WTC11 (cell line): ENCODE results near the gene MNAT1. TPM values are rescaled to one million over a fixed set of nuclear protein-coding genes. Genes with fewer than 3 reads are reported as not detected.

ENCODE experiments used
- ATAC-seq: fragments of 200-7000 bp; cut with Tn5 transposase; 2 replicates; pipeline ENCODE4 v1.10.0; 2021; ENCODE audit warnings: mild to moderate bottlenecking, moderate library complexity
- CTCF ChIA-PET: fragments of 300-600 bp; sonication (Branson Sonifier 250); formaldehyde crosslinking; loops from one replicate; lab custom pipeline; 2021; ENCODE audit warnings: antibody characterized with exemption; lab: Charles Lee
- POLR2A ChIA-PET: fragments of 350-600 bp; sonication (Branson Sonifier 250); formaldehyde crosslinking; loops from one replicate; lab custom pipeline; 2021; ENCODE audit warnings: antibody characterized with exemption; lab: Charles Lee
- DNase-seq: peaks from one replicate; pipeline ENCODE4 v3.0.0; 2021; ENCODE audit warnings: low spot score
- H3K27ac Mint-ChIP-seq: 2 replicates; pipeline ENCODE4 v1.8.0; 2021; ENCODE audit warnings: mixed read lengths
- H3K27me3 Mint-ChIP-seq: 2 replicates; pipeline ENCODE4 v1.8.0; 2021; ENCODE audit warnings: low read depth, mild to moderate bottlenecking, moderate library complexity, mixed read lengths
- H3K36me3 Mint-ChIP-seq: 2 replicates; pipeline ENCODE4 v1.8.0; 2021; ENCODE audit warnings: mixed read lengths
- H3K4me1 Mint-ChIP-seq: 2 replicates; pipeline ENCODE4 v1.8.0; 2022; ENCODE audit warnings: mixed read lengths
- H3K4me3 Mint-ChIP-seq: 2 replicates; pipeline ENCODE4 v1.8.0; 2021; ENCODE audit warnings: mild to moderate bottlenecking, moderate library complexity, mixed read lengths
- H3K9me3 Mint-ChIP-seq: 2 replicates; pipeline ENCODE4 v1.8.0; 2021; ENCODE audit warnings: mixed read lengths
- AR ChIP-seq: fragments of 250-450 bp; sonication (Bioruptor Pico); IDR thresholded peaks from 2 replicates; pipeline ENCODE4 v1.9.0; 2021; ENCODE audit warnings: mild to moderate bottlenecking
- FOXP4 ChIP-seq: sonication (generic); formaldehyde crosslinking; IDR thresholded peaks from 2 replicates; pipeline ENCODE4 v1.8.0; 2022; ENCODE audit warnings: mild to moderate bottlenecking, missing genetic modification reagents
- GABPB1 ChIP-seq: sonication (generic); formaldehyde crosslinking; IDR thresholded peaks from 2 replicates; pipeline ENCODE4 v1.8.1; 2023; ENCODE audit warnings: mild to moderate bottlenecking, missing genetic modification reagents
- HMGA2 ChIP-seq: fragments of 250-450 bp; sonication (Bioruptor Pico); IDR thresholded peaks from 2 replicates; pipeline ENCODE4 v1.4.0; 2021; ENCODE audit warnings: mild to moderate bottlenecking, moderate library complexity
- OVOL2 ChIP-seq: fragments of 250-450 bp; sonication (Bioruptor Pico); IDR thresholded peaks from 2 replicates; pipeline ENCODE4 v1.9.0; 2021; ENCODE audit warnings: mild to moderate bottlenecking, borderline replicate concordance
- ZBTB21 ChIP-seq: sonication (generic); formaldehyde crosslinking; IDR thresholded peaks from 2 replicates; pipeline ENCODE4 v1.8.1; 2023; ENCODE audit warnings: mild to moderate bottlenecking, missing genetic modification reagents, borderline replicate concordance
- ZNF532 ChIP-seq: fragments of 250-450 bp; sonication (Bioruptor Pico); IDR thresholded peaks from 2 replicates; pipeline ENCODE4 v1.9.0; 2021; ENCODE audit warnings: mild to moderate bottlenecking, borderline replicate concordance
- total RNA-seq: library from RNA; stranded (reverse); gene quantifications from 3 replicates; pipeline ENCODE4 v1.2.3, GENCODE V29; 2021
- TF ChIP-seq, protein P1 (sequence below): sonication (generic); formaldehyde crosslinking; IDR thresholded peaks from 2 replicates; pipeline ENCODE4 v1.8.0; 2022; ENCODE audit warnings: mild to moderate bottlenecking, missing genetic modification reagents
- TF ChIP-seq, protein P2 (sequence below): sonication (generic); formaldehyde crosslinking; IDR thresholded peaks from 2 replicates; pipeline ENCODE4 v1.8.1; 2022; ENCODE audit warnings: low read depth, mild to moderate bottlenecking, moderate library complexity, missing genetic modification reagents, borderline replicate concordance
- TF ChIP-seq, protein P3 (sequence below): sonication (generic); formaldehyde crosslinking; conservative IDR thresholded peaks from 2 replicates; pipeline ENCODE4 v1.8.1; 2023; ENCODE audit warnings: mild to moderate bottlenecking, low read depth, missing genetic modification reagents, moderate library complexity
- TF ChIP-seq, protein P4 (sequence below): sonication (generic); formaldehyde crosslinking; IDR thresholded peaks from 2 replicates; pipeline ENCODE4 v1.8.1; 2023; ENCODE audit warnings: mild to moderate bottlenecking, moderate library complexity, missing genetic modification reagents
- TF ChIP-seq, protein P5 (sequence below): sonication (generic); formaldehyde crosslinking; IDR thresholded peaks from 2 replicates; pipeline ENCODE4 v1.8.1; 2022; ENCODE audit warnings: low read depth, missing genetic modification reagents, borderline replicate concordance

Gene MNAT1
- total RNA-seq, 1 experiment from 2014 or later, result 59.0 TPM

DNA sequence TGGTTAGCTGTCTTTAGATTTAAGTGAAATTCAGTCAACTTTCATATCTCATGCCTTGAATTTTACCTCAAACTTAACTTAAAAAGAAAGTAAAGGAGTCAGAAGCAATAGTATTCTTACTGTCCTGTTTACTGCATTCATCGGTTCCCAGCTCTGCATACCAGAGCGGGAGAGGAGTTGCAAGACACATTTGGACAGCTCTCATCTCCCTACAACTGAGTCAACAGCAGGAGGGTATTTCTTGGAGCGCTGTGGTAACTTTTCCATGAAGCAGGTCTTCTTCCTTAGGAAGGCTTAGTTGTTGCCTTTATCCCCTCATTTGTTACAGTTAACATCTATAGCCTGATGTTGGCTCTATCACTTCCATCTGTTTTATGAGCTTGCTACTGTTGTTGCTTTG is 181.2 kb downstream of the MNAT1 start:
- POLR2A ChIA-PET, result no interaction called here

DNA sequence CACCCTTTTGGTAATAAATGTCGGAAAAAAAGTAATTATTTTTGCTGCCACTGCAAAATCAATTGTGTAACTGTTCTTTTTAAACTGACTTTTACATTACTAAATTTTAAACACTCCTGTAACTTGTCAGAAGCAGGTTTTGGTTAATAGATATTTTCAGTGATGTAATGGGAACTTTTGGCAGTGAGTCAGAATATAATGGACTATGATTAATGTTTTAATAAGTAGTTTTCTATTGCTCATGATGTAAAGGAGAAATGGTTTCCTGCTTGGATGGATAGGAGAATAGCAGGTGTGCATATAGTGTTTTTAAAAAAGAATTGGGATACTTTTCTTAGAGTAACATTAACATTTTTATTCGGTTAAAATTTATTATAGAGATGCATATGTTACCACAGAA is 187.5 kb downstream of the MNAT1 start:
- TF ChIP-seq, protein P1, sequence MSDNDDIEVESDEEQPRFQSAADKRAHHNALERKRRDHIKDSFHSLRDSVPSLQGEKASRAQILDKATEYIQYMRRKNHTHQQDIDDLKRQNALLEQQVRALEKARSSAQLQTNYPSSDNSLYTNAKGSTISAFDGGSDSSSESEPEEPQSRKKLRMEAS (CRISPR knock-in tag), result no peak
- Mint-ChIP-seq H3K36me3 (no peaks in the 10 kb centered on the region), H3K4me3 (no peak overlapping the region), H3K4me1 (no peaks in the 10 kb centered on the region), H3K27ac (no peak overlapping the region), H3K27me3 (no peaks in the 10 kb centered on the region), H3K9me3 (no peaks in the 10 kb centered on the region)
- ATAC-seq, result no peak
- CTCF ChIA-PET, result no interaction called here
- no peak for DNase-seq
- POLR2A ChIA-PET, result no interaction called here

More for the DNA sequence above, 181.2 kb downstream of the MNAT1 start:
- no peak overlapping the region for H3K4me3 Mint-ChIP-seq
- no peak overlapping the region for H3K27ac Mint-ChIP-seq
- ATAC-seq (no peak), DNase-seq (no peak)
- TF ChIP-seq HMGA2 (CRISPR knock-in tag), result no peak
- TF ChIP-seq OVOL2 (CRISPR knock-in tag), result no peak
- TF ChIP-seq ZNF532 (CRISPR knock-in tag), result no peak
- TF ChIP-seq, protein P2, sequence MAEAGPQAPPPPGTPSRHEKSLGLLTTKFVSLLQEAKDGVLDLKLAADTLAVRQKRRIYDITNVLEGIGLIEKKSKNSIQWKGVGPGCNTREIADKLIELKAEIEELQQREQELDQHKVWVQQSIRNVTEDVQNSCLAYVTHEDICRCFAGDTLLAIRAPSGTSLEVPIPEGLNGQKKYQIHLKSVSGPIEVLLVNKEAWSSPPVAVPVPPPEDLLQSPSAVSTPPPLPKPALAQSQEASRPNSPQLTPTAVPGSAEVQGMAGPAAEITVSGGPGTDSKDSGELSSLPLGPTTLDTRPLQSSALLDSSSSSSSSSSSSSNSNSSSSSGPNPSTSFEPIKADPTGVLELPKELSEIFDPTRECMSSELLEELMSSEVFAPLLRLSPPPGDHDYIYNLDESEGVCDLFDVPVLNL, result no peak
- TF ChIP-seq, protein P3, sequence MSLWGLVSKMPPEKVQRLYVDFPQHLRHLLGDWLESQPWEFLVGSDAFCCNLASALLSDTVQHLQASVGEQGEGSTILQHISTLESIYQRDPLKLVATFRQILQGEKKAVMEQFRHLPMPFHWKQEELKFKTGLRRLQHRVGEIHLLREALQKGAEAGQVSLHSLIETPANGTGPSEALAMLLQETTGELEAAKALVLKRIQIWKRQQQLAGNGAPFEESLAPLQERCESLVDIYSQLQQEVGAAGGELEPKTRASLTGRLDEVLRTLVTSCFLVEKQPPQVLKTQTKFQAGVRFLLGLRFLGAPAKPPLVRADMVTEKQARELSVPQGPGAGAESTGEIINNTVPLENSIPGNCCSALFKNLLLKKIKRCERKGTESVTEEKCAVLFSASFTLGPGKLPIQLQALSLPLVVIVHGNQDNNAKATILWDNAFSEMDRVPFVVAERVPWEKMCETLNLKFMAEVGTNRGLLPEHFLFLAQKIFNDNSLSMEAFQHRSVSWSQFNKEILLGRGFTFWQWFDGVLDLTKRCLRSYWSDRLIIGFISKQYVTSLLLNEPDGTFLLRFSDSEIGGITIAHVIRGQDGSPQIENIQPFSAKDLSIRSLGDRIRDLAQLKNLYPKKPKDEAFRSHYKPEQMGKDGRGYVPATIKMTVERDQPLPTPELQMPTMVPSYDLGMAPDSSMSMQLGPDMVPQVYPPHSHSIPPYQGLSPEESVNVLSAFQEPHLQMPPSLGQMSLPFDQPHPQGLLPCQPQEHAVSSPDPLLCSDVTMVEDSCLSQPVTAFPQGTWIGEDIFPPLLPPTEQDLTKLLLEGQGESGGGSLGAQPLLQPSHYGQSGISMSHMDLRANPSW, result no peak
- TF ChIP-seq FOXP4 (CRISPR knock-in tag), result no peak
- H3K9me3 Mint-ChIP-seq, result peaks cover 41% of the 10 kb centered on the region
- no peaks in the 10 kb centered on the region for H3K4me1 Mint-ChIP-seq
- no peaks in the 10 kb centered on the region; the same call in 1 of the 2 replicates for H3K27me3 Mint-ChIP-seq
- CTCF ChIA-PET, result no interaction called here
- peaks cover 35% of the 10 kb centered on the region for H3K36me3 Mint-ChIP-seq

DNA sequence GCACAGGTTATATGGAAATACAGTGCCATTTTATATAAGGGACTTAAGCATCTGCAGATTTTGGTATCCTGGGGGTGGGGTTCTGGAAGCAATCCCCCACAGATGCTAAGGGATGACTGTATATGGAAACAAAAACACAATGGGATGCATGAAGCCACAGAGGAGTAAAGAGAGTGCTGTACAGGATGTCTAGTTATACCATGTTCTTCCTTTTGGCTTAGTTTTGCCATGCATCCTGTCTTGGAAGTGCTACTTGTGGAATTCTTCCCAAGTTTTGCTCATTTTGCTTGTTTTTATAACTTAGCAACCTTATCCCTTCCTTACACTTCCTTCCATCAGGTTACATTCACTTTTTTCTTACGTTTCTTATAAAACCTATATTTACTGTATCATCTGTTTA is 190.7 kb downstream of the MNAT1 start:
- CTCF ChIA-PET, result no interaction called here
- H3K36me3 Mint-ChIP-seq, result no peaks in the 10 kb centered on the region
- POLR2A ChIA-PET, result no interaction called here
- H3K4me3 Mint-ChIP-seq, result no peak overlapping the region
- H3K27ac Mint-ChIP-seq, result no peak overlapping the region
- ATAC-seq (no peak), DNase-seq (no peak)
- H3K9me3 Mint-ChIP-seq, result no peaks in the 10 kb centered on the region
- no peaks in the 10 kb centered on the region for H3K27me3 Mint-ChIP-seq
- H3K4me1 Mint-ChIP-seq, result no peaks in the 10 kb centered on the region
- TF ChIP-seq GABPB1 (CRISPR knock-in tag) (no peak), AR (CRISPR knock-in tag) (no peak), ZBTB21 (no peak)
- TF ChIP-seq, protein P2, result no peak
- TF ChIP-seq, protein P4, sequence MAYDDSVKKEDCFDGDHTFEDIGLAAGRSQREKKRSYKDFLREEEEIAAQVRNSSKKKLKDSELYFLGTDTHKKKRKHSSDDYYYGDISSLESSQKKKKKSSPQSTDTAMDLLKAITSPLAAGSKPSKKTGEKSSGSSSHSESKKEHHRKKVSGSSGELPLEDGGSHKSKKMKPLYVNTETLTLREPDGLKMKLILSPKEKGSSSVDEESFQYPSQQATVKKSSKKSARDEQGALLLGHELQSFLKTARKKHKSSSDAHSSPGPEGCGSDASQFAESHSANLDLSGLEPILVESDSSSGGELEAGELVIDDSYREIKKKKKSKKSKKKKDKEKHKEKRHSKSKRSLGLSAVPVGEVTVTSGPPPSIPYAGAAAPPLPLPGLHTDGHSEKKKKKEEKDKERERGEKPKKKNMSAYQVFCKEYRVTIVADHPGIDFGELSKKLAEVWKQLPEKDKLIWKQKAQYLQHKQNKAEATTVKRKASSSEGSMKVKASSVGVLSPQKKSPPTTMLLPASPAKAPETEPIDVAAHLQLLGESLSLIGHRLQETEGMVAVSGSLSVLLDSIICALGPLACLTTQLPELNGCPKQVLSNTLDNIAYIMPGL (CRISPR knock-in tag), result no peak
- TF ChIP-seq, protein P5, sequence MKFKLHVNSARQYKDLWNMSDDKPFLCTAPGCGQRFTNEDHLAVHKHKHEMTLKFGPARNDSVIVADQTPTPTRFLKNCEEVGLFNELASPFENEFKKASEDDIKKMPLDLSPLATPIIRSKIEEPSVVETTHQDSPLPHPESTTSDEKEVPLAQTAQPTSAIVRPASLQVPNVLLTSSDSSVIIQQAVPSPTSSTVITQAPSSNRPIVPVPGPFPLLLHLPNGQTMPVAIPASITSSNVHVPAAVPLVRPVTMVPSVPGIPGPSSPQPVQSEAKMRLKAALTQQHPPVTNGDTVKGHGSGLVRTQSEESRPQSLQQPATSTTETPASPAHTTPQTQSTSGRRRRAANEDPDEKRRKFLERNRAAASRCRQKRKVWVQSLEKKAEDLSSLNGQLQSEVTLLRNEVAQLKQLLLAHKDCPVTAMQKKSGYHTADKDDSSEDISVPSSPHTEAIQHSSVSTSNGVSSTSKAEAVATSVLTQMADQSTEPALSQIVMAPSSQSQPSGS (CRISPR knock-in tag), result no peak
